Esophagus mucosa (tissue), 1 donor: ENCODE measurements around the gene SLC7A8. TPM values are rescaled to one million over a fixed set of nuclear protein-coding genes. Genes with fewer than 3 reads are reported as not detected.
"Not testable (repeated sequence)": the region's sequence is repeated elsewhere in the genome, so short reads cannot be mapped to it uniquely, and the experiment has no call there.

ENCODE experiments used
- ATAC-seq: fragments of 200-7000 bp; cut with Tn5 transposase; one replicate; pipeline ENCODE4 v1.9.1; 2020
- total RNA-seq: library from RNA; stranded (reverse); gene quantifications from one replicate; pipeline ENCODE4 v1.2.4, GENCODE V29; 2023
- donor health status: DM: yes; HTN: yes; CAD: no.

SLC7A8 gene
- total RNA-seq, 1 donor from 2014 or later, result 51.1 TPM

- ATAC-seq, result no peak
These were observed 69.9 kb downstream of the SLC7A8 start for GRCh38 chr14:23113431-23114119.

- no peak for ATAC-seq
These were observed 70.9 kb downstream of the SLC7A8 start for GRCh38 chr14:23112359-23113178.

GRCh38 chr14:23110579-23111365, 72.7 kb downstream of the SLC7A8 start:
- no peak for ATAC-seq

DNA sequence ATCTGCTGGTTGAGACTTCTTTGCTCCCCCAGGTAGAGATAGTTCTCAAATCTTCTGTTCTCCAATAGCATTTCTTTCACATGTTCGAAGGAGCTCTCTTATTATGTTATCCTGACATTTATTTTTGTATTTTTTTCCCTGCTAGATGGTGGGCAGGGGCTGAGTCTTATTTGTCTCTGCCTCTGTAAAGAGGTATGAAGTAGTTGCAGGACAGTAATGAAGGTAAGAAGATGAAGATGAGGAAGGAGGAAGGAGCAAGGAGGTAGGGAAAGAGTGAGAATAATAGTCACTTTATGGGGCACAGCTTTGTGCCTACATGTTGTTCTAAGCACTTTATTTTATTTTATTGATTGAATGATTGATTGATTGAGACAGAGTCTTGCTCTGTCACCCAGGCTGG, 73.7 kb downstream of the SLC7A8 start:
- ATAC-seq, result no peak

DNA sequence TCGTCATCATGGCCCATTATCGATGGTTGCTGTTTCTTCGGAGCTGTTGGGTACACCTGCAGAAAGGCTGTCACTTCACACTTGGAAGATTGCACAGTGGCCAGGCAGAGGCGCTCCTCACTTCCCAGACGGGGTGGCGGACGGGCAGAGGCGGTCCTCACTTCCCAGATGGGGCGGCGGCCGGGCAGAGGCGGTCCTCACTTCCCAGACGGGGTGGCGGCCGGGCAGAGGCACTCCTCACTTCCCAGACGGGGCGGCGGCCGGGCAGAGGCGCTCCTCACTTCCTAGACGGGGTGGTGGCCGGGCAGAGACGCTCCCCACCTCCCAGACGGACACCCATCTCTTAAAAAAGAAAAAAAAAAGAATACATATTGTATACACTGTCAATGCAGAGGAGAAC, 75.3 kb downstream of the SLC7A8 start:
- not testable (repeated sequence) for ATAC-seq

DNA sequence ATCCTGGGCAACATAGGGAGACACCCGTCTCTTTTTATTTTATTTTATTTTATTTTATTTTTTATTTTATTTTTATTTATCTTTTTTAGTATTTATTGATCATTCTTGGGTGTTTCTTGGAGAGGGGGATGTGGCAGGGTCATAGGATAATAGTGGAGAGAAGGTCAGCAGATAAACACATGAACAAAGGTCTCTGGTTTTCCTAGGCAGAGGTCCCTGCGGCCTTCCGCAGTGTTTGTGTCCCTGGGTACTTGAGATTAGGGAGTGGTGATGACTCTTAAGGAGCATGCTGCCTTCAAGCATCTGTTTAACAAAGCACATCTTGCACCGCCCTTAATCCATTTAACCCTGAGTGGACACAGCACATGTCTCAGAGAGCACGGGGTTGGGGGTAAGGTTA, 75.8 kb downstream of the SLC7A8 start:
- not testable (repeated sequence) for ATAC-seq

GRCh38 chr14:23106747-23107045, 76.8 kb downstream of the SLC7A8 start:
- no peak for ATAC-seq

DNA sequence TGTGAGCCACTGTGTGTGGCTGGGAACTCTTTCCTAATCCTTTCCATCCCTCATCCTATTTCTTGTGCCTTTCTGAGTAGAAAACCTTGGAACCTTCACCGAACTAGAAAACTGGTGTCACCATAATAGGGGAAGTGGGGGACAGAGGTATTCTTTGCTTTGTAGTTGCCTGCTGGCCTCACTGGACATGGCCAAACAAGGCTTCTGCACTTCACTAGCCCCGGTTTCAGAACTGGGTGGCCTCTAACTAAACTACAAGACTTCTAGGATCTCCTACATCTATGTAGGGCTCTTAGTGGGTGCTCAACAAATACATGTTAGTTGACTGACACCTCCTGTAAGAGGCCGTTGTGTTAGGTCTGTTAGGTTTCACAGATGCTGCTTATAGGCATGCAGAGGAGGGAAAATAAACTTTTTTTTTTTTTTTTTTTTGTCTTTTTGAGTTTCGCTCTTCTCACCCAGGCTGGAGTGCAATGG, 78.1 kb downstream of the SLC7A8 start:
- ATAC-seq, result no peak

GRCh38 chr14:23104591-23105347, 78.7 kb downstream of the SLC7A8 start, which contains the start of gene CIROP:
Gene CIROP, minus strand, starts transcription at chr14:23104989. Its CDS starts 69 bp downstream, at chr14:23104920.
- no peak for ATAC-seq

GRCh38 chr14:23104070-23104590, 79.3 kb downstream of the SLC7A8 start:
- no peak for ATAC-seq

DNA sequence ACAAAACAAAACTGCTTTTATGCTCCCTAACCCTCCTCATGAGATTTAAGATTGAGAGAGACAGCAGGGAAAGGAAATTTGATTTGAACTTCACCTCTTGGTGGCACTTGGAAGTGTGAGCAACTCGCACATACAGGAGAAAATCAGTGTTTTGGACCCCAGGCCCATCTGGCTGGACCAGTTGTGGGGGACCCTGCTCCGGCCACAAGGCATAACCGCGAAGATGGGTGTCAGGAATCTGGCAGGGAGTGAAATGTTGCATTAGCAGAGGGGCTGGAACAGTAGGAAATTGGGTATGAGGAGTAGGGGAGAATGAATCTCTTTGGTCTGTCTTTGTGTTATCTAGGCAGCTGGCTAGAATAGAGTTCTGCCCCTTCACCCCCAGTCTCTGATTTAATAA, 79.9 kb downstream of the SLC7A8 start:
- no peak for ATAC-seq

DNA sequence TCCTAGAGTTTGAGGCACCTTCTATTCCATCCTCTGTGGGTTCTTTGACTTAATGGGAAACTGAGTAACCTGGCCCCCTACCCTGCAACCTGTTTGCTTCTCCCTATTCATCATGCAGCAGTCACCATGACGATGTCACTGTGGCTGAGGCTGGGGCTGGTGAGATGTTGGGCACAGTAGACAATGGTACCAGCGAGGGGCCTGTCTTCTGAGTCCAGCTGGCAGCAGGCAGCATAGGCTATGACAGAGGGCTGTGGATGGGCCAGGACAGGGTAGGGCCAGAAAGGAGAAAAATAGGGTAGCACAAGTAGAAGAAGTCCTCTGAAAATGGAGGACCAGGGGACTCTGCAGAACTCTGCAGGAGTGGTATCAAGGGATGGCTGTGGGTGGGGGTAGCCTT, 80.7 kb downstream of the SLC7A8 start:
- ATAC-seq, result no peak

GRCh38 chr14:23101986-23102625, 81.4 kb downstream of the SLC7A8 start:
- ATAC-seq, result no peak

DNA sequence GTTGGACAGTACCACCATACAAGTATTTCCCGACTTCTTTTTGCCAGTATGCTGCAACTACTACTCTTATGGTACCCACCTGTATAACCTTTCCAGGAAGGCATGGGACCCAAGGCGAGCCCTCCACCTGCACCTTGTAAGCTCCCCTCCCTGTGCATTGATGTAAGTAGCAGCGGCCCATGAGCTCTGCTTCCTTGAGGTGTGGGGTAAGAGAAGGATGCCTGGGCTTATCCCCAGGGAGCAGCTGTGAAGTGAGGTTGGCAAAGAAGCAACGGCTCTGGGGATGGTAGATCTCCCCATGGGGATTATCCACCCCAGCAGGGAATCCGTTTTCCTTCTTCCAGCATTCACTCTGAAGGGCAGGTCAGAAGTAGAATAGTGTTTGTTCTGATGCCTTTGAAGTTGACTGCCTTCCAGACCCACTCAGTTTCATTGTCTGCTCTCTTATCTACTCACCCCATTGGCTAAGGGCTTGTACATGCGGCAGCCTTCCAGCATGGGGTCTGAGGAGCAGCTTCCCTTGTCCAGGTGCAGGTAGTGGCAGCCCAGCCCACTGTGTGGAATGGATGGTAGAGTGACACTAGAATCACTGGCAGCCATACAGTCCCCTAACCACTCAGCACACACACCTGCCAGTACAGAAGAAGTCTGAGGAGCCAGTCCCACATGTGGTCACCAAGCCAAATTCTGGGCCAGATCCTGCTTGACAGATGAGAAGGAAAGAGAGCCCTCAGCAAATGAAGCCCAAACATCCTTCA, 82.1 kb downstream of the SLC7A8 start:
- ATAC-seq, result peak; percentile 29

- ATAC-seq, result no peak
These were observed 84.1 kb downstream of the SLC7A8 start for GRCh38 chr14:23099212-23099861.

GRCh38 chr14:23097786-23098185, 85.7 kb downstream of the SLC7A8 start:
- no peak for ATAC-seq

DNA sequence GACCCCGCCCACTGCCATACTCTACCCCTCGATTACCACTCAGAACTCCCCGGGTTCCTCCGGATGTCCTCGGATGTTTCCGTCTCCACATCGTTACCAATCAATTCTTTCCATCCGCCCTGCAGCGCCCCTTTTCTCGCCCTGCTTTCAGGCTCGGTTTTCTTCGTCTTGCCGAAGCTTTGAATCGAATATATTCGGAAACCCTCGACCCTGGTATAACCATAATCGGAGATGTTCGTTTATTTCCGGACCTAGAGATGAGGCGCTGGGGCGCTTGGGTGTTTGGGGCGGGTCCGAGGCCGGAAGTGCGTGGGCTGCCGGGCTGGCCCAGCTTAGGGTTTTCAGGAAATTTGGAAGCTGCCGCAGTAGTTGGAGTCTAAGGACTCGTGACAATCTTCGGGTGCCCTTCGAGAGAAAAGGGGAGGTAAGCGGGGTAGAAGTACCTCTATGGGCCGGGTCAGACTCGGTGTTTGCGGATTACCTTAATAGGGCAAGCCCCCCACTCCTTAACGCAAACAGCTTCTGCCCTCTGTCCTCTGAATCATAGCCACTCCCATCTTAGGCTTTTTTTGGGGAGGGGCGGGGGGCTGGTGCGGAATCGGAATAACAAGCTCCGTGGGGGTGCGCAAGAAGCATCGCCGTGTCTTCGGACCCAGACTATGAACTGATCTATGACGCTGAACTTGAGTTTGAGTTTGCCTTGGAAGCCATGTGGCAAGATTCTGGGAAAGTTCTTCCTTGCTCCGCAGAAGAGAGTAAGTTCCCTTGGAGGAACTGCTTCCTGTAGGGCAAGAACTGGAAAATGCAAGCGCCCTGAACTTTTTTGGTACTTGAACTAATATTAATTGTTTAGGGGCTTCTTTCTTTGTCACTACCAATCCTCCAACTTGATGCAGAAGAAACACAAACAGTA, 88.0 kb downstream of the SLC7A8 start, which contains the start of gene C14orf119:
Gene C14orf119 (plus strand): TSS at position 310 of the 913 bp plus-strand sequence. CDS start 2,154 bp downstream, outside the sequence.
- peak; percentile 97 for ATAC-seq

GRCh38 chr14:23094666-23095195, 88.7 kb downstream of the SLC7A8 start, which contains the start of gene ACIN1:
Gene ACIN1, minus strand, starts transcription at chr14:23095136. Its CDS starts 24 bp downstream, at chr14:23095112.
- peak; percentile 64 for ATAC-seq
